ENCODE measurements around the gene TRAPPC14. TPM values are rescaled to one million over a fixed set of nuclear protein-coding genes. Genes with fewer than 3 reads are reported as not detected.

Gene TRAPPC14
- total and polyA plus RNA-seq, 2 of the 8 experiments (the other 6 are each of a cell fraction or from before 2014, with no cell fraction given), result 11.9 to 22.1 TPM

- Histone ChIP-seq H4K20me1 (replicated peaks in 1 of 2; ENCODE audit: control insufficient read depth in 1 of 2, insufficient read depth in 2 of 2, low read length in 2 of 2) (peaks cover 5% of the 10 kb centered on the region in 2 experiments), H2BK20ac (ENCODE audit: low read length) (no peak overlapping the region), H3K14ac (ENCODE audit: insufficient read length) (no peak overlapping the region), H3K27ac (ENCODE audit: low read depth, low read length) (no peak overlapping the region), H3K56ac (replicated peaks; ENCODE audit: insufficient read length, low read depth, low read length) (no peak overlapping the region), H3K27me3 (replicated peaks in 1 of 4; ENCODE audit: control insufficient read depth in 3 of 4, extremely low read depth in 1 of 4, insufficient read depth in 3 of 4, low read length in 3 of 4) (no peaks in the 10 kb centered on the region), H3K9ac (replicated peaks in 1 of 4; ENCODE audit: extremely low read depth in 1 of 4, low read depth in 3 of 4, low read length in 3 of 4) (no peak overlapping the region), H3K18ac (ENCODE audit: extremely low read depth, low read length) (no peak overlapping the region), H3K4me3 (ENCODE audit: extremely low read depth in 1 of 4, insufficient read depth in 2 of 4, low read depth in 3 of 4, low read length in 4 of 4) (no peak overlapping the region), H2AFZ (ENCODE audit: low read length) (no peak overlapping the region), H3K23me2 (ENCODE audit: low read depth, low read length) (no peaks in the 10 kb centered on the region), H3K36me3 (ENCODE audit: control insufficient read depth in 2 of 4, insufficient read depth in 4 of 4, low read length in 3 of 4) (peaks cover 9 to 40% (median 31%) of the 10 kb centered on the region in 4 experiments; a peak in 7 of 8 replicates), H4K5ac (ENCODE audit: insufficient read length, low read depth, low read length) (no peak overlapping the region), H3K23ac (ENCODE audit: insufficient read length) (no peak overlapping the region), H2BK5ac (ENCODE audit: low read depth, low read length) (no peak overlapping the region), H2AK5ac (ENCODE audit: low read depth, low read length) (no peak overlapping the region), H3K79me1 (ENCODE audit: low read depth, low read length) (no peaks in the 10 kb centered on the region; the same call in 1 of the 2 replicates), H4K91ac (replicated peaks; ENCODE audit: insufficient read length, low read length) (no peak overlapping the region), H3K4me1 (replicated peaks in 1 of 4; ENCODE audit: control insufficient read depth in 3 of 4, insufficient read depth in 4 of 4, low read length in 3 of 4) (no peaks in the 10 kb centered on the region; a peak in 2 of 7 replicates), H3K9me3 (ENCODE audit: insufficient read depth in 2 of 2, low read depth in 1 of 2, low read length in 1 of 2) (no peaks in the 10 kb centered on the region), H3K4ac (replicated peaks; ENCODE audit: insufficient read length, low read depth, low read length) (no peak overlapping the region), H4K8ac (ENCODE audit: extremely low read depth, insufficient read depth, low read length) (no peak overlapping the region), H3K79me2 (ENCODE audit: control insufficient read depth in 1 of 2, insufficient read depth in 2 of 2, low read length in 2 of 2) (peaks cover 0 to 12% of the 10 kb centered on the region in 2 experiments; a peak in 1 of 4 replicates), H2BK15ac (ENCODE audit: low read length) (no peak overlapping the region), H3K4me2 (ENCODE audit: insufficient read depth in 1 of 2, low read depth in 2 of 2, low read length in 2 of 2) (no peak overlapping the region), H2BK12ac (ENCODE audit: low read depth, low read length) (no peak overlapping the region), H2BK120ac (replicated peaks; ENCODE audit: low read depth, low read length) (no peak overlapping the region)
- no peak for DNase-seq (ENCODE audit: low read depth in 1 of 2, low spot score in 2 of 2)
- 96% methylated on average over 4 of the region's 4 CpGs; no CpG with 5 or more reads in 1 of the 2 experiments for WGBS, 2 experiments (ENCODE audit: extremely low coverage in 1 of 2, insufficient coverage in 1 of 2, insufficient read length in 1 of 2, insufficient replicate concordance in 2 of 2, low coverage in 1 of 2, low lambda C conversion rate in 2 of 2, missing lambda C conversion rate in 1 of 2)
- CTCF ChIA-PET (ENCODE audit: partially characterized antibody), result interaction anchor here (1.0 to 2.1 kb wide), 3 partner anchors 25 to 115 kb away, joined by 3 to 5 read pairs (median 3); no protein-coding TSS in a partner anchor
- POLR2A ChIA-PET (ENCODE audit: partially characterized antibody), result interaction anchor here (0.6 to 20.0 kb wide), 5 partner anchors 12 to 62 kb away, joined by 3 to 722 read pairs (median 5); partner anchors contain the start of genes CNPY4, COPS6, GAL3ST4 and MBLAC1
- FAIRE-seq, result no peak
- TF ChIP-seq KDM1A (IDR thresholded peaks at IDR 0.05; ENCODE audit: borderline replicate concordance, low read length) (no peak), RNF2 (IDR thresholded peaks at IDR 0.05; ENCODE audit: borderline replicate concordance, low read depth, low read length, missing control alignments, poor library complexity, severe bottlenecking) (no peak), TAF7 (optimal IDR thresholded peaks at IDR 0.05; ENCODE audit: borderline replicate concordance, low read depth, low read length) (no peak), NRF1 (IDR thresholded peaks at IDR 0.05; ENCODE audit: low read depth, low read length) (no peak), POLR2A (IDR thresholded peaks at IDR 0.05; ENCODE audit: control extremely low read depth in 1 of 2, low read depth in 2 of 2, low read length in 2 of 2) (no peak), SRF (IDR thresholded peaks at IDR 0.05; ENCODE audit: low read depth, low read length) (no peak)
Observed at GRCh38 chr7:100105534-100105933, 53.0 kb downstream of the TRAPPC14 start.

Measured in H1 (cell line).